Putamen (tissue), 1 donor: Measurements from ENCODE around the gene HS6ST2.

ENCODE experiments used
- DNase-seq: peaks from one replicate; pipeline ENCODE4 v3.0.0-alpha.2; 2016; ENCODE audit warnings: low spot score

HS6ST2 gene

GRCh38 chrX:132613801-132614200 is 344.6 kb downstream of the HS6ST2 start:
- no peak for DNase-seq

- DNase-seq: no peak
Observed at GRCh38 chrX:132612821-132613564, 345.4 kb downstream of the HS6ST2 start.

- no peak for DNase-seq
Observed at GRCh38 chrX:132610536-132610935, 347.9 kb downstream of the HS6ST2 start.

GRCh38 chrX:132609362-132609848 is 349.0 kb downstream of the HS6ST2 start:
- DNase-seq: no peak

GRCh38 chrX:132603700-132604286 is 354.6 kb downstream of the HS6ST2 start:
- DNase-seq: no peak

- no peak for DNase-seq
Observed at GRCh38 chrX:132602701-132603100, 355.7 kb downstream of the HS6ST2 start.

GRCh38 chrX:132594999-132595398 is 363.4 kb downstream of the HS6ST2 start:
- no peak for DNase-seq

GRCh38 chrX:132594129-132594528 is 364.3 kb downstream of the HS6ST2 start:
- DNase-seq: no peak

- no peak for DNase-seq
Observed at GRCh38 chrX:132592880-132593279, 365.5 kb downstream of the HS6ST2 start.

GRCh38 chrX:132591719-132592275 is 366.6 kb downstream of the HS6ST2 start:
- no peak for DNase-seq

- DNase-seq: no peak
Observed at GRCh38 chrX:132590350-132591026, 367.9 kb downstream of the HS6ST2 start.

- no peak for DNase-seq
Observed at GRCh38 chrX:132584936-132585335, 373.5 kb downstream of the HS6ST2 start.

GRCh38 chrX:132576939-132577338 is 381.5 kb downstream of the HS6ST2 start:
- no peak for DNase-seq
